Ectodermal cell (in vitro differentiated cells): ENCODE data around the gene OSBP.
A peak's percentile ranks its signal among the peaks of the same experiment; 100 is the strongest.
"Not testable (repeated sequence)": the region's sequence is repeated elsewhere in the genome, so short reads cannot be mapped to it uniquely, and the experiment has no call there.

ENCODE experiments used
- H3K27ac ChIP-seq: 2 replicates; pipeline ENCODE4 v1.7.0; 2013; ENCODE audit warnings: mild to moderate bottlenecking, low read depth, low read length; ENCODE audit not compliant: insufficient read depth, poor library complexity, severe bottlenecking
- H3K27me3 ChIP-seq: 2 replicates; pipeline ENCODE4 v1.7.0; 2013; ENCODE audit warnings: mild to moderate bottlenecking, low read length; ENCODE audit not compliant: insufficient read depth, control insufficient read depth, poor library complexity, severe bottlenecking
- H3K36me3 ChIP-seq: one replicate; pipeline ENCODE4 v1.7.0; 2013; ENCODE audit warnings: low read length; ENCODE audit not compliant: control insufficient read depth, insufficient read depth
- H3K4me1 ChIP-seq: one replicate; pipeline ENCODE4 v1.7.0; 2013; ENCODE audit warnings: low read length; ENCODE audit not compliant: control insufficient read depth, insufficient read depth
- H3K4me3 ChIP-seq: 2 replicates; pipeline ENCODE4 v1.7.0; 2013; ENCODE audit warnings: low read depth, low read length, control low read depth; ENCODE audit not compliant: insufficient read depth
- H3K9me3 ChIP-seq: 2 replicates; pipeline ENCODE4 v1.7.0; 2013; ENCODE audit warnings: mild to moderate bottlenecking, low read length, moderate library complexity; ENCODE audit not compliant: control insufficient read depth
- WGBS, 2 experiments: methylation state at CpG; one replicate each; pipeline ENCODE4 v1.1.7; 2013; ENCODE audit warnings: missing lambda C conversion rate in 2 of 2; 5-methylcytosine and 5-hydroxymethylcytosine counted together

OSBP gene

GRCh38 chr11:59630493-59630892, 14.9 kb upstream of the OSBP start:
- no peaks in the 10 kb centered on the region for H3K9me3 ChIP-seq
- no peak overlapping the region for H3K4me3 ChIP-seq
- WGBS, 2 experiments, result 73 to 86% methylated on average over 1 to 2 of the region's 2 CpGs

GRCh38 chr11:59629996-59630395, 14.4 kb upstream of the OSBP start:
- Histone ChIP-seq H3K4me3 (no peak overlapping the region), H3K27ac (no peak overlapping the region), H3K36me3 (no peaks in the 10 kb centered on the region), H3K4me1 (no peaks in the 10 kb centered on the region), H3K9me3 (no peaks in the 10 kb centered on the region), H3K27me3 (no peaks in the 10 kb centered on the region)

More at GRCh38 chr11:59630493-59630892, 14.9 kb upstream of the OSBP start:
- no peak overlapping the region for H3K27ac ChIP-seq
- no peaks in the 10 kb centered on the region for H3K4me1 ChIP-seq
- no peaks in the 10 kb centered on the region for H3K36me3 ChIP-seq
- H3K27me3 ChIP-seq, result no peaks in the 10 kb centered on the region

GRCh38 chr11:59626969-59627368, 11.4 kb upstream of the OSBP start:
- H3K4me3 ChIP-seq, H3K27me3 ChIP-seq, H3K9me3 ChIP-seq, H3K27ac ChIP-seq, H3K4me1 ChIP-seq, H3K36me3 ChIP-seq: not testable (repeated sequence)
- 94 to 97% methylated on average over 3 to 4 of the region's 4 CpGs for WGBS, 2 experiments

- no peak overlapping the region for H3K27ac ChIP-seq
- H3K4me3 ChIP-seq, result no peak overlapping the region
- H3K9me3 ChIP-seq, result no peaks in the 10 kb centered on the region
- 65 to 69% methylated on average over 3 of the region's 3 CpGs for WGBS, 2 experiments
- no peaks in the 10 kb centered on the region for H3K4me1 ChIP-seq
- no peaks in the 10 kb centered on the region for H3K27me3 ChIP-seq
- no peaks in the 10 kb centered on the region for H3K36me3 ChIP-seq
Measured at GRCh38 chr11:59625703-59626102, 10.1 kb upstream of the OSBP start.

- WGBS, 2 experiments, result no CpG with 5 or more reads among the region's 1 CpG
- H3K27me3 ChIP-seq, result no peaks in the 10 kb centered on the region
- H3K36me3 ChIP-seq, result no peaks in the 10 kb centered on the region
- no peak overlapping the region for H3K27ac ChIP-seq
- no peaks in the 10 kb centered on the region for H3K9me3 ChIP-seq
- no peak overlapping the region for H3K4me3 ChIP-seq
- peaks cover 10% of the 10 kb centered on the region for H3K4me1 ChIP-seq
Measured at GRCh38 chr11:59617876-59618275, 2.3 kb upstream of the OSBP start.

GRCh38 chr11:59616396-59616982, 915 bp upstream of the OSBP start:
- WGBS, 2 experiments, result 13 to 17% methylated on average over 17 of the region's 18 CpGs
- Histone ChIP-seq H3K4me1 (peaks cover 10% of the 10 kb centered on the region), H3K27me3 (no peaks in the 10 kb centered on the region), H3K27ac (peak overlapping the region; percentile 68), H3K36me3 (no peaks in the 10 kb centered on the region), H3K9me3 (no peaks in the 10 kb centered on the region), H3K4me3 (peak overlapping the region; percentile 78)

GRCh38 chr11:59615120-59615636, 396 bp downstream of the OSBP start:
- Histone ChIP-seq H3K4me1 (peaks cover 10% of the 10 kb centered on the region), H3K27ac (peak overlapping the region; percentile 62), H3K27me3 (no peaks in the 10 kb centered on the region), H3K36me3 (peaks cover 3% of the 10 kb centered on the region), H3K4me3 (peak overlapping the region; percentile 78), H3K9me3 (no peaks in the 10 kb centered on the region)
- 0% methylated on average over 51 of the region's 51 CpGs for WGBS, 2 experiments

GRCh38 chr11:59614277-59615119, 1.1 kb downstream of the OSBP start:
- WGBS, 2 experiments, result 30 to 38% methylated on average over 12 to 13 of the region's 13 CpGs
- peak overlapping the region; percentile 78 for H3K4me3 ChIP-seq
- H3K27ac ChIP-seq, result no peak overlapping the region

GRCh38 chr11:59611570-59612565, 3.7 kb downstream of the OSBP start:
- no peaks in the 10 kb centered on the region for H3K9me3 ChIP-seq
- no peak overlapping the region for H3K27ac ChIP-seq
- H3K4me1 ChIP-seq, result peaks cover 10% of the 10 kb centered on the region
- no peak overlapping the region for H3K4me3 ChIP-seq
- H3K27me3 ChIP-seq, result no peaks in the 10 kb centered on the region
- H3K36me3 ChIP-seq, result peaks cover 26% of the 10 kb centered on the region
- 91 to 94% methylated on average over 6 of the region's 6 CpGs for WGBS, 2 experiments

More at GRCh38 chr11:59614277-59615119, 1.1 kb downstream of the OSBP start:
- H3K4me1 ChIP-seq, result peaks cover 10% of the 10 kb centered on the region
- no peaks in the 10 kb centered on the region for H3K27me3 ChIP-seq
- peaks cover 8% of the 10 kb centered on the region for H3K36me3 ChIP-seq
- no peaks in the 10 kb centered on the region for H3K9me3 ChIP-seq
